SJSA1 (cell line): ENCODE results near the gene SLC17A9. TPM values are rescaled to one million over a fixed set of nuclear protein-coding genes. Genes with fewer than 3 reads are reported as not detected.

ENCODE experiments used
- DNase-seq, 2 experiments: peaks; one replicate each; pipeline ENCODE4 v3.0.0-alpha.2; 2015 to 2020; ENCODE audit warnings: low spot score in 2 of 2, low read depth in 1 of 2
- H3K27ac ChIP-seq: fragments of 250-450 bp; sonication (Bioruptor Pico); 2 replicates; pipeline ENCODE4 v1.5.1; 2020; ENCODE audit warnings: mild to moderate bottlenecking, moderate library complexity
- H3K27me3 ChIP-seq: fragments of 250-450 bp; sonication (Bioruptor Pico); replicated peaks from 2 replicates; pipeline ENCODE4 v1.5.1; 2020; ENCODE audit warnings: mild to moderate bottlenecking, moderate library complexity
- H3K36me3 ChIP-seq: fragments of 250-450 bp; sonication (Bioruptor Pico); 2 replicates; pipeline ENCODE4 v1.5.1; 2020; ENCODE audit warnings: mild to moderate bottlenecking
- H3K4me1 ChIP-seq: fragments of 250-450 bp; sonication (Bioruptor Pico); replicated peaks from 2 replicates; pipeline ENCODE4 v1.6.1; 2021; ENCODE audit warnings: mild to moderate bottlenecking
- H3K4me3 ChIP-seq: fragments of 250-450 bp; sonication (Bioruptor Pico); 2 replicates; pipeline ENCODE4 v1.5.1; 2020; ENCODE audit warnings: mild to moderate bottlenecking
- H3K9me3 ChIP-seq: fragments of 250-450 bp; sonication (Bioruptor Pico); replicated peaks from 2 replicates; pipeline ENCODE4 v1.5.1; 2020; ENCODE audit warnings: mild to moderate bottlenecking
- total RNA-seq: library from RNA; depleted of rRNA; stranded (reverse); fragments of >200 nt; shearing (Covaris generic); gene quantifications from 2 replicates; pipeline ENCODE4 v1.2.3, GENCODE V29; 2014

Gene SLC17A9
- total RNA-seq, 1 experiment from 2014 or later = not detected

DNA sequence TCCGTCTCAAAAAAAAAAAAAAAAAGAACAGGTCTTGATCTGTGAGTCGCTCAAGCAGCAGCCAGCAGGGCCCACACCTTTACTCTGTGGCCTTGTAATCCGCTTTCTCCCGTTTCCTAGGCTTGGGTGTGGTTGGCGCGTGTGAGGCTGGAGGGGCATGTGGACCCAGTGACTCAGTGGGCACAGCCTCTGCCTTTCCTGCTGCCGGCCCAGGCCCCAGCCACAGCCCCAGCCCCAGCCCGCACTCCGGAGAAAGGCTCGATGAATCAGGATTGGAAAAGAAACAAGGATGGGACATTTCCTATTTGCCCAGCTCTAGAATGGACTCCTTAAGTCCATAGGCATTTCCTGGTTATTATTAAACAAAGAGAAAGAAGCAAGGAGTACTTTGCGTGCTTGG lies 50.0 kb downstream of the SLC17A9 start:
- H3K36me3 ChIP-seq = no peaks in the 10 kb centered on the region
- no peak overlapping the region for H3K27ac ChIP-seq
- DNase-seq = no peak
- H3K4me3 ChIP-seq = no peak overlapping the region
- peaks cover 81% of the 10 kb centered on the region for H3K27me3 ChIP-seq
- H3K9me3 ChIP-seq = no peaks in the 10 kb centered on the region
- no peaks in the 10 kb centered on the region; the same call in 1 of the 2 replicates for H3K4me1 ChIP-seq

DNA sequence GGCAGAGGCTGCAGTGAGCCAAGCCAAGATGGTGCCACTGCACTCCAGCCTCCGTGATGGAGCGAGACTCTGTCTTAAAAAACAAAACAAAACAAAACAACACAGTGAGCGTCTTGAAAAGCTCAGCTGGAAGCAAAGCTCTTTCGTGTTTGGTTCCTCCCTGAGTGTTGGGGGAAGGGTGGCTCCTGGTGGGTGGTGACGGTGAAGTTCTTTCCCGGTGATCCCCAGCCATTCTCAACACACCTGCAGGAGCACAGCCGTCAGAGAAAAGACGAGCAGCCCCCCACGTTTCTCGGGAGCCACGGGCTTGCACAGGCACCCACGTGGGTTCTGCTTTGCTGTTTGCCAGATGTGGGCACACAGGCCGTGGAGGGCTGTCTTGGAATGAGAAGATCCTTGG lies 51.0 kb downstream of the SLC17A9 start:
- H3K27me3 ChIP-seq = peaks cover 84% of the 10 kb centered on the region
- H3K4me3 ChIP-seq = no peak overlapping the region
- H3K36me3 ChIP-seq = no peaks in the 10 kb centered on the region
- no peaks in the 10 kb centered on the region; the same call in 1 of the 2 replicates for H3K4me1 ChIP-seq
- DNase-seq = no peak
- H3K9me3 ChIP-seq = no peaks in the 10 kb centered on the region
- H3K27ac ChIP-seq = no peak overlapping the region

GRCh38 chr20:63004607-63005364 lies 52.3 kb downstream of the SLC17A9 start:
- Histone ChIP-seq H3K4me1 (peaks cover under 1% of the 10 kb centered on the region; the same call in 1 of the 2 replicates), H3K36me3 (no peaks in the 10 kb centered on the region), H3K27me3 (peaks cover 94% of the 10 kb centered on the region), H3K4me3 (no peak overlapping the region), H3K27ac (no peak overlapping the region), H3K9me3 (no peaks in the 10 kb centered on the region)
- no peak for DNase-seq

GRCh38 chr20:63005365-63005861 lies 52.9 kb downstream of the SLC17A9 start:
- H3K36me3 ChIP-seq = no peaks in the 10 kb centered on the region
- no peak overlapping the region for H3K4me3 ChIP-seq
- no peak overlapping the region for H3K27ac ChIP-seq
- peaks cover 94% of the 10 kb centered on the region for H3K27me3 ChIP-seq
- H3K9me3 ChIP-seq = no peaks in the 10 kb centered on the region
- peaks cover 7% of the 10 kb centered on the region; the same call in 1 of the 2 replicates for H3K4me1 ChIP-seq
- no peak for DNase-seq

DNA sequence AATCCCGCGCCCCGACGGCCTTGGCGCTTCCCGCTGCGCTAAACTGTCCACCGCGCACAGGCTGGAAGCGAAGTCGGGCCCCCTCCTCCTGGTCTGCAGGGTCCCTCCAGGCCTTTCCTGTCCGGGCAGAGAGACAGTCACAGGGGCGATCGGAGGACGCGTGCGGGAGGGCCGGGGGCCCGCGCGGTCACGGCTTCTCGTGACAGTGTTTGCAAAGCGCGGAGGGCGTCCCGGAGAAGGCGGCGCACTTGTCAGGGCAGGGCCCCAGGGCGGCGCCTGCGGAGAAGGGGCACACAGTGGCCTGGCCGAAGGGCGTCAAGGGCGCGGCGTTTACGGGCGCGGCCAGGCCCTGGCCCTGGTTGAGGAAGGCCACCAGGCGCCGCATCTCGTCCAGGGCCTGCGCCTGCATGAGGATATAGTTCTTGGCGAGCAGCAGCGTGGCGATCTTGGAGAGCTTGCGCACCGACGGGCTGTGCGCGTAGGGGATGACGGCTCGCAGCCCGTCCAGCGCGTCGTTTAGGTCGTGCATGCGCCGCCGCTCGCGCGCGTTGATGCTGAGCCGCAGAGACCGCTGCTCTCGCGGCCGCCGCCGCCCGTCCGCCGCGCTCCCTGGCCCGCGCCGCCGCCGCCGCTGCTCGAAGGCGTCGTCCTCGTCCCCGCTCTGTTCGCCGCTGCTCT lies 53.5 kb downstream of the SLC17A9 start:
- Histone ChIP-seq H3K27ac (no peak overlapping the region), H3K4me3 (no peak overlapping the region), H3K27me3 (peaks cover 92% of the 10 kb centered on the region), H3K4me1 (peaks cover 7% of the 10 kb centered on the region; the same call in 1 of the 2 replicates), H3K9me3 (no peaks in the 10 kb centered on the region), H3K36me3 (no peaks in the 10 kb centered on the region)
- DNase-seq = no peak

DNA sequence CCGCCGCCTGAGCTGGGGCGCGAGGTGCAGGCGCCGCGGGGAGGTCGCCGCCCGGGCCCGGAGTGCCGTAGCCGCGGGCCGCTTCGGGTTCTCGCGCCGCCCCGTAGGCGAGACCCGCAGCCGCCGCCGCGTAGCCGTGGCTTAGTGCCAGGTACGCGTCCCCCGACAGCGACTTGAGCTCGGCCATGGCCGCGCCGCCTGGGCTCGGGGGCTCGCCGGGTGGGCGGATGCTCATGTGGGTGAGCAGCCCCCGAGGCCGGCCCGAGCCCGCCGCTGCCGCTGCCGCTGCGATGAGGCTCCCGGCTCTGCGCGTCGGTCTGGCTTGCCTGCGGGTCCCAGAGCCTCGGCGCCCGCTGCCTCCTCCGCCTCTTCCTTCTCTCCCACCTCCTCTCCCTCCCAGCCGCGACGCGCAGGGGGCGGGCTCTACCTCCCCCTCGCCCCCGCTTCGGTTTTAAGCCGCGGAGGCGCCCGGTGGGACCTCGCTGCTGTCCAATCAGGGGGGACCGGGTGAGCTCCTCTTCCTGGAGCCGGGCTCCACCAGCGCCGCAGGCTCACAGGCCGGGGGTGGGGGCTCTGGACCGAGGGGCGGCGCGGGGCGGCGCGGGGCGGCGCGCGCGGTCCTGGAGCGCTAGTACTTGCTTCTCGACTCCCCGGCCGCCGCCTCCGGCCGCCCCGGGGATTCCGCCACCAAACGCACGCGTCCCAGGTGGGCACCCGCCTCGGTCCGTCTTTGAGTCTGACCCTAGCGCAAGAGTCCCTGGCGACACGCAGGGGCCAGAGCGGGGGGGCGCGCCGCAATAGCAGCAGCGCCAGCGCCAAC lies 54.2 kb downstream of the SLC17A9 start, which contains the start of gene BHLHE23:
TSS of gene BHLHE23 (minus strand) at position 425 of the 820 bp plus-strand sequence. CDS start at position 235, 190 bp downstream.
- H3K27me3 ChIP-seq = peaks cover 95% of the 10 kb centered on the region
- peaks cover 10% of the 10 kb centered on the region for H3K4me1 ChIP-seq
- no peak within 1 kb of the TSS for H3K27ac ChIP-seq

GRCh38 chr20:63007360-63007645 lies 54.8 kb downstream of the SLC17A9 start:
- H3K4me1 ChIP-seq = peaks cover 15% of the 10 kb centered on the region
- H3K36me3 ChIP-seq = no peaks in the 10 kb centered on the region
- H3K27ac ChIP-seq = no peak overlapping the region
- peaks cover 94% of the 10 kb centered on the region for H3K27me3 ChIP-seq
- H3K9me3 ChIP-seq = no peaks in the 10 kb centered on the region
- DNase-seq = no peak
- no peak overlapping the region for H3K4me3 ChIP-seq

More for the DNA sequence above, 54.2 kb downstream of the SLC17A9 start, which contains the start of gene BHLHE23:
- H3K4me3 ChIP-seq = no peak within 1 kb of the TSS
- no peaks in the 10 kb centered on the region for H3K9me3 ChIP-seq
- no peak for DNase-seq
- H3K36me3 ChIP-seq = no peaks in the 10 kb centered on the region

DNA sequence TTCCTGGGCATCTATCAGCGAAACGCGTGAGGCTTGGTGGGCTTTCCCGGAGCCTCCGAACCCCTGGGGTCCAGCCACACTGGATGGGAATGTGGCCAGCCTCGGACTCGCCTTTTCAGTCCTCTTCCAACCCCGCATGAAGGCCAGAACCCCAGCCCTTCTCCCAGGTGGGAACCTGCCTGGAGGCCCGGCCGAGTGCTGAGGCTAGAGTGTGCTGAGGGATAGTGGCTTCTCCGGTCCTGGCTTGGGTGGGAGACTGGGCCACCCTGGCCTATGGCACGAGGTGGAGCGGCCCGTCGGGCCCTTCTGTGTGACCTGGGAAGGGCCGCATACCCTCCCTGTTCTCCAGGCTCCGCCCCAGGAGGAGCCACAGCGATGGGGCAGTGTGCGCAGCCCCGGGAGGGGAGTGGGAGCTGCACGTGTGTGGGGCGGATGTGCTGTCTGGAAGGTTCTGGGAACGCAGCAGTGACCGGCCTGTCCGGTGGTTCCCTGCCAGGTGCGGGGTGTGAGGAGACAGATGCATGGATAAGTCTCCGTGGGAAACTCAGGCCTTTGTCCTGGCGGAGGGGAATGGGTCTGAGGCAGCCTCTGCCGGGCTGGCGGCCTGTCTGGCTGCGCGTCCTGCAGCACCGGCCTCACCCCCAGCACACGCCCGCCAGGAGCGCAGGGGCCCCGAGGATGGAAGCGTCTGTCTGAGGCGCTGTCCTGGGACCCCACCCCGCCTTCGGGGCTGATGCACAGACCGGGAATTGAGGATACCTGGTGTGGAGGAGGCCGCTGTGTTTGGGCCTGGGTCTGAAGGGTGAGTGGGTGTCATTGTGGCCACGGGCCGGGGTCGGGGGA lies 55.4 kb downstream of the SLC17A9 start:
- no peak overlapping the region for H3K27ac ChIP-seq
- peaks cover under 1% of the 10 kb centered on the region; the same call in 1 of the 2 replicates for H3K9me3 ChIP-seq
- DNase-seq = no peak
- peaks cover 96% of the 10 kb centered on the region for H3K27me3 ChIP-seq
- peaks cover 19% of the 10 kb centered on the region for H3K4me1 ChIP-seq
- H3K4me3 ChIP-seq = no peak overlapping the region
- no peaks in the 10 kb centered on the region for H3K36me3 ChIP-seq

GRCh38 chr20:63008541-63009044 lies 56.1 kb downstream of the SLC17A9 start:
- no peak overlapping the region for H3K27ac ChIP-seq
- H3K4me3 ChIP-seq = no peak overlapping the region
- peaks cover 5% of the 10 kb centered on the region for H3K9me3 ChIP-seq
- DNase-seq = no peak
- peaks cover 19% of the 10 kb centered on the region for H3K4me1 ChIP-seq
- H3K27me3 ChIP-seq = peaks cover 96% of the 10 kb centered on the region
- H3K36me3 ChIP-seq = no peaks in the 10 kb centered on the region

- peak; percentile 70 to 72 for DNase-seq
- peaks cover 96% of the 10 kb centered on the region for H3K27me3 ChIP-seq
- H3K4me3 ChIP-seq = no peak overlapping the region
Measured at GRCh38 chr20:63009045-63009961, 56.8 kb downstream of the SLC17A9 start.

DNA sequence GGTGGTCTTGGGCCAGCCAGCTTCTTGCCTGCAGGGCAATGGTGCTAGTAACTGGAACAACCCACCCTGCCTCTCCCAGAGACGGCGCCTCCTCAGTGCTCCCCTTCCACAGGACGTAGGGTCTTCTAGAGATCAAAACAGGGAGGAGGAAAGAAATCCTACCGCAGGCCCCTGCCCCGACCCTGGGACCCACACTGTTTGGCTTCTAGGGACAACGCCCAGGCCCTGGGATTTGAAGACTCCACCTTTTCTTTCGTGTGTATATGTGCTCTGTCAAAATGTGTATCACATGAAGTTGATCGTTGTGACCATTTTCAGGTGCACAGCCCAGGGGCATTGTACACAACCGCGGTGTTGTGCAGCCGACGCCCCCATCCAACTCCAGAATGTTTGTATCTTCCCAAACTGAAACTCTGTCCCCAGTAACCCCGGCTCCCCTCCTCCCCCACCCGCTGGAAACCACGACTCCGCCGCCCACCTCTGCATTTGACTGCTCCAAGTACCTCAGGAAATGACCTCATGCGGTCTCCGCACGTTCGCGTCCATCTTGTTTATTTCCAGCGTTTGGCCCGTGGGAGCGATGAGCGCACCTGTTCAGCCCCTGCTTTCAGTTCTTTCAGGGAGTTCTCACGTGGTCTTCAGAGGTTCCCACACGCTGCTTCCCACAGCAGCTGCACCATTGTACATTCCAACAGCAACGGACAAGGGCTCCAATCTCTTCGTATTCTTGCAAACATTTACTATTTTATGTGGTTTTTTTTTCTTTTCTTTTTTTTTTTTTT lies 57.7 kb downstream of the SLC17A9 start:
- H3K36me3 ChIP-seq = no peaks in the 10 kb centered on the region
- H3K9me3 ChIP-seq = peaks cover 5% of the 10 kb centered on the region
- H3K27ac ChIP-seq = no peak overlapping the region
- H3K4me1 ChIP-seq = peaks cover 28% of the 10 kb centered on the region
- peaks cover 96% of the 10 kb centered on the region for H3K27me3 ChIP-seq
- H3K4me3 ChIP-seq = no peak overlapping the region
- no peak for DNase-seq

More at GRCh38 chr20:63009045-63009961, 56.8 kb downstream of the SLC17A9 start:
- H3K4me1 ChIP-seq = peaks cover 23% of the 10 kb centered on the region
- H3K27ac ChIP-seq = no peak overlapping the region
- peaks cover 5% of the 10 kb centered on the region for H3K9me3 ChIP-seq
- no peaks in the 10 kb centered on the region for H3K36me3 ChIP-seq
